Tibial artery (tissue), 4 donors: ENCODE data around the gene SOX1.

ENCODE experiments used
- DNase-seq, 2 donors: peaks; one replicate each; pipeline ENCODE4 v3.0.0-alpha.2; 2019
- H3K27ac ChIP-seq, 2 donors: fragments of 200-600 bp; sonication (generic) in 1 of 2; 1 replicate in 1 of 2; 2 replicates in 1 of 2; pipeline ENCODE4 v1.5.1; 2018 to 2019; ENCODE audit warnings: mild to moderate bottlenecking in 1 of 2
- H3K27me3 ChIP-seq, 2 donors: fragments of 200-600 bp; sonication (generic) in 1 of 2; one replicate each; pipeline versions ENCODE4 v1.5.1 to v1.6.0; 2016 to 2019
- H3K36me3 ChIP-seq, 3 donors: fragments of 200-600 bp; sonication (generic) in 2 of 3; one replicate each; pipeline ENCODE4 v1.5.1; 2016 to 2019; ENCODE audit warnings: mild to moderate bottlenecking in 2 of 3
- H3K4me1 ChIP-seq, 4 donors: fragments of 200-600 bp; sonication (generic) in 2 of 4; 1 replicate in 3 of 4; 2 replicates in 1 of 4; pipeline ENCODE4 v1.5.1; 2016 to 2019
- H3K4me3 ChIP-seq, 2 donors: fragments of 200-600 bp; sonication (generic) in 1 of 2; 1 replicate in 1 of 2; 2 replicates in 1 of 2; pipeline ENCODE4 v1.5.1; 2018 to 2019; ENCODE audit warnings: mild to moderate bottlenecking in 2 of 2
- H3K9me3 ChIP-seq, 3 donors: fragments of 200-600 bp; sonication (generic) in 1 of 3; one replicate each; pipeline ENCODE4 v1.5.1; 2016 to 2019
- intact Hi-C: fragments of 100-400 bp; cut with DNase I; formaldehyde crosslinking; loops from one replicate; pipeline ENCODE4 v1.15.0; 2023; ENCODE audit warnings: low total_unique reads
- TF ChIP-seq, protein P1 (sequence below), 2 experiments: fragments of 200-600 bp in 1 of 2; fragments of 450-650 bp in 1 of 2; IDR thresholded peaks; one replicate each; pipeline ENCODE4 v1.5.1; 2017 to 2019; ENCODE audit warnings: antibody characterized with exemption in 2 of 2, mild to moderate bottlenecking in 1 of 2, moderate library complexity in 1 of 2

SOX1 gene

DNA sequence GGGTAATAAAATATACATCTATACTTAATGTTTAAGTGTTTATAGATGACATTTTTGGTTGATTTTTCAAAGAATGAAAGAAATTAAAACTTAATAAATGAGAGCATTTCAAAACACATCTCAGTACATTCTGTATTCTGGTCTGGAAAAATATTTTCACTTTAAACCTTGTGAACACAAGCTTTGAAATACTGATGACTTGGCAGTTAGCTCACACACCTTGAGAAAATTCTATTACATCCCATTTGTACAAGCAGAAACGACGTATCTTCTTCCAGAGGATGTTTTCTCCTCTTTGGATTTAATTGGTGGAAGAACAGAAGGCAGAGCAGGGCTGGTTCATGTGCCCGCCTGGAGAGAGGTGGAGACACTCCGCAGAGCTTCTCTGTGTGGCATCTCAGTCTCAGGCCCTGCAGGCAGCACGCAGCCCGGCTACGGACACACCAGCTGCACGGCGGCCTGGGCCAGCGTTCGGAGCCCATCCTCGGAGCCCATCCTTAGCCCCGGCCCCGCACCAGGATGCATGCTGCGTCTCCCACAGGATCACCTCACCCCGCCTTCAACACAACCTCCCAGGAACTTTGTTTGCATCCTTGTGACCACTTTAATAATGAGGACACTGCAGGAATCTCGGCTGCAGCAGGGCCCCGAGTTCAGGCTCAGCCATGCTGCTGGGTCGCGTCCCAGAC, 48.6 kb downstream of the SOX1 start:
- no peaks in the 10 kb centered on the region for H3K4me1 ChIP-seq
- H3K36me3 ChIP-seq: no peaks in the 10 kb centered on the region
- intact Hi-C loops: no loop called here
- peaks cover 0 to 30% of the 10 kb centered on the region in 2 donors for H3K27me3 ChIP-seq
- no peak for DNase-seq
- H3K9me3 ChIP-seq: no peaks in the 10 kb centered on the region
- H3K4me3 ChIP-seq: no peak overlapping the region
- no peak overlapping the region for H3K27ac ChIP-seq
- TF ChIP-seq, protein P1, sequence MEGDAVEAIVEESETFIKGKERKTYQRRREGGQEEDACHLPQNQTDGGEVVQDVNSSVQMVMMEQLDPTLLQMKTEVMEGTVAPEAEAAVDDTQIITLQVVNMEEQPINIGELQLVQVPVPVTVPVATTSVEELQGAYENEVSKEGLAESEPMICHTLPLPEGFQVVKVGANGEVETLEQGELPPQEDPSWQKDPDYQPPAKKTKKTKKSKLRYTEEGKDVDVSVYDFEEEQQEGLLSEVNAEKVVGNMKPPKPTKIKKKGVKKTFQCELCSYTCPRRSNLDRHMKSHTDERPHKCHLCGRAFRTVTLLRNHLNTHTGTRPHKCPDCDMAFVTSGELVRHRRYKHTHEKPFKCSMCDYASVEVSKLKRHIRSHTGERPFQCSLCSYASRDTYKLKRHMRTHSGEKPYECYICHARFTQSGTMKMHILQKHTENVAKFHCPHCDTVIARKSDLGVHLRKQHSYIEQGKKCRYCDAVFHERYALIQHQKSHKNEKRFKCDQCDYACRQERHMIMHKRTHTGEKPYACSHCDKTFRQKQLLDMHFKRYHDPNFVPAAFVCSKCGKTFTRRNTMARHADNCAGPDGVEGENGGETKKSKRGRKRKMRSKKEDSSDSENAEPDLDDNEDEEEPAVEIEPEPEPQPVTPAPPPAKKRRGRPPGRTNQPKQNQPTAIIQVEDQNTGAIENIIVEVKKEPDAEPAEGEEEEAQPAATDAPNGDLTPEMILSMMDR (IDR thresholded peaks at IDR 0.05): no peak

DNA sequence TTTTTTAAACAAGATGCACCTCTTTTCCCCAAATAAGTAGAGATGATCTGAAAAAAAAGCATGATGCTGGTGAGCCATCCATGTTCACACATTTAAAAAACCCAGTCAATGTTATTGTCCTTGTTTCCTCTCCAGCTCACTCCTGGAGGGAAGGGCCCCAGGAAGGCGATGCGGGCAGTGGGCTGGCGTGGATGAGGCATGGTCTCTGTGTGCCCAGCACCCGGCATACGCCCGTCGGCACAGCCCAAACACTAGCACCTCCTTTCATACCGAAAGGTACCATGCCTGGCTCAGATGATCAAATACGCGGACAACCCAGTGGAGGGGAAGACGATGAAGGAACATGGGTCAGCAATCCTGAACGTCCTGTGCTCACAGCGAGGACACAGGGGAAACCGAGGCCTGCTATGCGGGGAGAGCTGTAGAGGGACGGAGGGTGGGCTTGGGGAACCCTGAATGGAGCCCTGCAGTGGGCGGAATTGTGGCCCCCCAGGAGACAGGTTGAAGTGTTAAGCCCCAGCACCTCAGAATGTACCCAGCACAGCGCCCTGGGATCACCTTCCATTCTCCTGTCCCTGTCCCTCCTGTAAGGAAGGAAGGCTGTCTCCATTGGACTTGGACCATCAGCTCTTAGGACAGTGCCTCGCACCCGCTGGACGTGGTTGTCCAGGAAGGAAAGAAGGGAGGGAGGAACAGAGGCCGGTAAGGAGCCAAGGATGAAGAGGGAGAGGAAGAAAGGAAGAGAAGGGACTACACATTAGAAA, 49.4 kb downstream of the SOX1 start:
- intact Hi-C loops: no loop called here
- peak in 1 of 2 donors; percentile 42 for DNase-seq
- Histone ChIP-seq H3K27ac (no peak overlapping the region), H3K4me3 (no peak overlapping the region), H3K4me1 (no peaks in the 10 kb centered on the region), H3K27me3 (peaks cover 0 to 27% of the 10 kb centered on the region in 2 donors), H3K9me3 (no peaks in the 10 kb centered on the region), H3K36me3 (no peaks in the 10 kb centered on the region)
- TF ChIP-seq, protein P1 (IDR thresholded peaks at IDR 0.05): no peak

DNA sequence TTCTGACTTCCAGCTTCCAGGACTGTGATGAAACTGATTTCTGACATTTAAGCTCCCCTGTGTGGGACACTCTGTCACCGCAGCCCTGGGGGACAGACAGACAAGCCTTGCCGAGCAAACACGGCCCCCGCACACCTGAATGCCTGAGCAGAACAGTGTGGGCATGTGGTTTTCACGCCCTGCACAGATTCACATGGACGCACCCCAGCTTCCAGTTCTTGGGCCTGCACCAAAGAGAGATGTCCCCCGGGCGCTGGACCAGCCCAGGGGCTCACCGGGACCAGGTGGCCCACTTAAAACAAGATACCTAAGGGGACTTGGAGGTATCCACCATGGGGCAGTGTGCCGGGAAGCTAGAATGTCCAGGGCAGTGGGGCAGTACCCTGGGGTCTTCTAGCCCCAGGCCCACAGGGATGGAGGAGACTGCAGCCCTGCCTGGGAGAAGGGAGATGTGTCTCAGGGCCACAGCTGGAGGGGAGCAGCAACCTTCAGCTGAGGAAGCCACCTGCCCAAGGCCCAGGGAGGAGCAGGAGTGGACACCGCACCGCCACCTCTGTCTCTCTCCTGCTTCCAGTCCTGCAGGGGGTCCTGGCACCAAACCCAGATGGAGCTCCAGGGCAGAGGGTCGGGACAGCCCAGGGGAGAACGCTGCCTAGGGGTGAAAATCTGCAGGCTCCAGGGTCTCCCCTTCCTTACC, 50.5 kb downstream of the SOX1 start:
- peak in 1 of 2 donors; percentile 63 for DNase-seq
- Histone ChIP-seq H3K9me3 (no peaks in the 10 kb centered on the region), H3K27ac (no peak overlapping the region), H3K27me3 (peaks cover 0 to 24% of the 10 kb centered on the region in 2 donors), H3K36me3 (no peaks in the 10 kb centered on the region), H3K4me1 (no peaks in the 10 kb centered on the region), H3K4me3 (no peak overlapping the region)
- intact Hi-C loops: no loop called here
- TF ChIP-seq, protein P1 (IDR thresholded peaks at IDR 0.05): no peak

DNA sequence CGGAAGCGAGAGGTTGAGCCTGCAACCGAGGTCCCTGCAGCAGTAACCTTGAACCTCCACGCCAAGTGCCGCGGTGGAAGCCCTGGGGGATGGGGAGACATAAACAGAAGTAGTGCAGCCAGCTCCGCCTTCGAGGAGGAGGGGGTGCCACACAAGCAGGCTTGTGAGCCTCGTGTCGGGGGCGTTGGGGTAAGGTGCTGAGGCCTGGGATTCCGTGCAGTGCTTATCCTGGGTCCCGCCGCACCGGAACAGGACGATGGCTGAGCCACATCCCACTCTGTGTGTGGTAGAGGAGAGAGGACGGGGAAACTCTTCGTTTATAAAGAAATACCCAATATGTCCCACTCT, 51.0 kb downstream of the SOX1 start:
- TF ChIP-seq, protein P1 (IDR thresholded peaks at IDR 0.05): no peak
- DNase-seq: peak in 1 of 2 donors; percentile 43

DNA sequence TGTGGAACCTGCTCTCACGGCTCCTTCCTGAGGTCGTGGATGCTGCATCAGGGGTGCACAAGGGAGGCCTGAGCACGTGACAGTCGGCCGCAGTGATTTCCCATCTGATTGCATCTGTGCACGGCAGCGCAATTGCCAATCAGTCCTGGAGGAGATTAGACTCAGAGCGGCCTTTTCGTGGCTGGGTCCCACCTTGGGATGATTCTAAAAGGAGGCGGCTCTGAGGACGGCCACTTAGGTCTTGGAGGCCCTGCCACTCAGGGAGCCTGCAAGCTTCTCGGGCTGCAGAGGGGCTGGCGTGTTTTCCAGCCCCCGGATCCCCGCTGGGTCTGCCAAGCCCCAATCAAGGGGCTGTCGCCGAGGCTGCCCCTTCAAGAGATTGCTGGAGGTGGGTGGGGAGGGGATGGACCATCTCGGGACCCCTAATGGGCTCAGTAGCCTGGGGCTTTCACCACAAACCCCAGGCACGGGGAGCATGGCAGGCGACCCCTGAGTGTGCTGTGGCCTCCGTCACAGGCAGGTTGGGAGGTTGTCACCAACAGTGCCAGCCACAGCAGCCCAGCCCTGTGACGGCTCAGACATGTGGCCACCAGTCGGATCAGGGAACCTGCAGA, 51.6 kb downstream of the SOX1 start:
- TF ChIP-seq, protein P1 (IDR thresholded peaks at IDR 0.05): no peak
- Histone ChIP-seq H3K4me3 (no peak overlapping the region), H3K36me3 (no peaks in the 10 kb centered on the region), H3K27me3 (peaks cover 0 to 23% of the 10 kb centered on the region in 2 donors), H3K9me3 (no peaks in the 10 kb centered on the region), H3K4me1 (no peaks in the 10 kb centered on the region), H3K27ac (no peak overlapping the region)
- peak in 1 of 2 donors; percentile 44 for DNase-seq
- intact Hi-C loops: no loop called here

More for the DNA sequence above, 51.0 kb downstream of the SOX1 start:
- no peak overlapping the region for H3K27ac ChIP-seq
- peaks cover 0 to 23% of the 10 kb centered on the region in 2 donors for H3K27me3 ChIP-seq
- intact Hi-C loops: no loop called here
- H3K9me3 ChIP-seq: no peaks in the 10 kb centered on the region
- no peak overlapping the region for H3K4me3 ChIP-seq
- H3K4me1 ChIP-seq: no peaks in the 10 kb centered on the region
- H3K36me3 ChIP-seq: no peaks in the 10 kb centered on the region
